NCI-H2081 treated with DMSO at 0.1 percent for 48 hours (cell line): ENCODE results near the gene VIT.

ENCODE experiments used
- DNase-seq: peaks from one replicate; lab custom pipeline; 2025; lab: John Stamatoyannopoulos, UW

Gene VIT

DNA sequence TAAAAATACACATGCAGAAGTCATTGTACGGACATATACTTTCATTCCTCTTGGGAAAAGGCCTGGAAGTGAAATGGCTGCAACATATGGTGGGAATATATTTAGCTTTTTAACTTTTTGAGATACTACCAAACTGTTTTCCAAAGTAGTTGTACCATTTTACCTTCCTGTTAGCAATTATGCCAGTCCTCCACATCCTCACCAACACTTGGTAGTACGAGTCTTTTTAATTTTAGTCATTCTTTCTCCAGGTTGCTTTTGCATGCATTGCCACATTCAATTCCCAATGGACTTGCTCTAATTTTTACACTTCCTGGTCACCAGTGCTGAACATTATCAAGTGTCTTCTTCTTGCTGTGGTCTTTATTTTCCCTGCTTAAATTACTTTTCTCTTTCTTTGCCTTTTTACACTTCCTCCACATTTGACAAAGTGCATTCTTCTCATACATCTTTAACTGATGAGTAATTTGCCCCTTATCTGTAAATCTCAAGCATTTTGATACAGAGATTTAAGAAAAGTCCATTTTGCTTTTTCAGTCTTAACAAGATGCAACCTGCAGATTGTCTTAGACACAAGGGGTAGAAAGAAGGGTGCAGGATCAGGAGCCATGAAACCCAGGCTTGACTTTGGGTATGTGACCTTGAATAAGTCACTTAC is 14.5 kb downstream of the VIT start:
- no peak for DNase-seq

DNA sequence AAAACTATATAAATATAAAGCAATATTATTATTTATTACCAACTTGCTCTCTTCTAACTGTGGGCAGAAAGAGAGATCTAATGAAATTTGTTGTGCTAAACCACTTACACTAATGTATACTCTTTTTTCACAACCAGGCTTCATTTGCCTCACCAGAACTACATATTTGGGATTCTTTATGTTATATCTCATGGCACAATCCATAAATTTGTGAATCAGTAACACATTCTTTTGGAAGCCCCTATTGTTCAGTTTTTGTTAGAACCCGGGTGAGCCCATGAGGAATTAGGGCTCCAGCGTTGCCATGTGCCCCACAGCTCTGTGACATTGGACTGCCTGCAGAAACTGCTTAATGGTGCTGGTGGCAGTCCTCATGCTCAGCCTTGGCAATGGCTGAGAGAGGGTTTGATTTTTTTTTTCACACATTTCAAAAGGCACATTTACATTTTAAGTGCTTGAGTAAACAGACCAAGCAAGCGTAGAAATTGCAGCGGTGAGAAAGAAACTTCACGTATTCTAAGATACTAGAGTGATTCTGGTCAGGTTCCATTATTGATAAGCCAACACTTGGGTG is 15.3 kb downstream of the VIT start:
- no peak for DNase-seq

DNA sequence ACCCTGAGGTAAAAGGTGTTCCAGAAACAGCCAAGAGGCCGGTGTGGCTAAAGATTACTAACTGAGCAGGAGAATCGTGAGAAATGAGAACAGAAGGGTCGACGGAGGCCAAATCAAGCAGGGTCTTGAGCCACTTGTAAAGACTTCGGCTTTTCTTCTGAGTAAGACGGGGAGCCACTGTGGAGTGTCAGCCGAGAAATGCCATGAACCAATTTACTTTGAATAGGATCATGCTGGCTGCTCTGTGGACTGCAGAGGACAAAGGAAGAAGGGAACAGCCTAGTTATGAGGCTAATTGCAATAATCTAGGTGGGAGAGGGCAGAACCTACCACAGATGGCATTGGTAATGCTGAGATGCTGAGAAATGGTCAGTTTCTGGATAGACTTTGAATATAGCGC is 16.8 kb downstream of the VIT start:
- no peak for DNase-seq

DNA sequence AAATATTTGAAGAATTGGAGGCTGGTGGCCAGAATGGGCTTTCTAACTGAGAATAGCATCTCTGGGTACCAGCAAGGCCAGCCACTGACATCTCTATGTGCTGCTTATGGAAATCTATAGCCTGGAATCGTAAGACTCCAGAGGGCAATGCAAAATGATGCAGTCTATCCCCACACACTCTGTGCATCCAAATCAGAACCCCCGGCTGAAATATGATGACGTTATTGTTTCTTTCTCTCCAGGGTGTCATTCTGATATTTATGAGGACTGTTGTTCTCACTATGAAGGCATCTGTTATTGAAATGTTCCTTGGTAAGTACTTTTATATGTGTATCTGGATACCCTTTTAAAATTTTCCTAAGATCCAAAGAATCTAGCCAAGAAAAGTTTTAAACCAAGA is 19.6 kb downstream of the VIT start:
- DNase-seq = no peak

DNA sequence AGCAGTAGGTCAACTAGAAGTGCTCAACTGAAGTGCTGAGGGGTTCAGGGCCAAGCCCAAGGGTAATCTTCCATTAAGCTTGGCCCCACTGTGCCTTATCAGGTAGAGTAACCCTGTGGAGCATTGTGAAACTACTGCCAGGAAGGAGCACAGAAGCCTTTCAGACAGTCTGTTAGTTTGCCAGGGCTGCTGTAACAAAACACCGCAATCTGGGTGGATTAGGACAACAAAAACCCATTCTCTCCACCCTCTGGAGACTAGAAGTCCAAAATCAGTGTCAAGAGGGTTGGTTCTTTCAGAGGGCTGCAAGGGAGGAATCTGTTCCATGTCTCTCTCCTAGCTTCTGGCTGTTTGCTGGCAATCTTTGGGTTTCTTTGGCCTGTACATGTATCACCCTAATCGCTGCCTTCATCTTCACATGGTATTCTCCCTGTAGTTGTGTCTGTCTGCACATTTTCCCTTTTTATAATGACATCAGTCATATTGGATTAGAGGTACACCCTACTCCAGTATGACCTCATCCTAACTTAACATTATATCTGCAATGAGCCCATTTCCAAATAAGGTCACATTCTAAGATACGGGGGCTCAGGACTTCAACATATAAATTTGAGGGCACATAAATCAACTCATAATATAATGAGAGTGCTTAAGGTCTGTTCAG is 21.2 kb downstream of the VIT start:
- no peak for DNase-seq

DNA sequence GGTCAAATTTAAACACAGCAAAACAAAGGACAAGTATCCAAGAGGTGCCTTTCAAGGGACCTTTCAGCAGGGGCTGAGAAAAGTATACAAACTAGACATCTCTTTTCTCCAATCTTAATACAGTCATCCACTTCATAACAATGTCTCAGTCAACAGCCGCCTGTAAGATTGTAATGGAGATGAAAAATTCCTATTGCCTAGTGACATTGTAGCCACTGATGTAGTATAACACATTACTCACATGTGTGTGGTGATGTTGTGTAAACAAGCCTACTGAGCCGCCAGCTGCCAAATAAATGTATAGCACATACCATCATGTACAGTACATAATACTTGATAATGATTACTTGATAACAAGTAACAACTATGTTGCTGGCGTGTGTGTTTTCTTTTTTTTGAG is 31.0 kb downstream of the VIT start:
- DNase-seq = no peak

DNA sequence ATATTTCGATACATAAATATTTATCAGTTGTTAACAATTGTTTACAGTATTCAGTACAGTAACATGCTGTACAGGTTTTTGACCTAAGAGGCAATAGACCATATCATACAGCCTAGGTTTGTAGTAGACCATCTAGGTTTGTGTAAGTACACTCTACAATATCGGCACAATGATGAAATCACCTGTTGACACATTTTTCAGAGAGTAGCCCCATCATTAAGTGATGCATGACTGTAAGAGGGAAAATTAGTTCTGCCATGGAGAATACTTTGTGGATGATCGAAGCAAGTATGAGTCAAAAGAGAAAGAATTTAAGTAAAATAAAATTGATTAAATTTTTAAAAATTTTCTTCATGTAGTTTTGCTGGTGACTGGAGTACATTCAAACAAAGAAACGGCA is 32.6 kb downstream of the VIT start:
- DNase-seq = no peak

DNA sequence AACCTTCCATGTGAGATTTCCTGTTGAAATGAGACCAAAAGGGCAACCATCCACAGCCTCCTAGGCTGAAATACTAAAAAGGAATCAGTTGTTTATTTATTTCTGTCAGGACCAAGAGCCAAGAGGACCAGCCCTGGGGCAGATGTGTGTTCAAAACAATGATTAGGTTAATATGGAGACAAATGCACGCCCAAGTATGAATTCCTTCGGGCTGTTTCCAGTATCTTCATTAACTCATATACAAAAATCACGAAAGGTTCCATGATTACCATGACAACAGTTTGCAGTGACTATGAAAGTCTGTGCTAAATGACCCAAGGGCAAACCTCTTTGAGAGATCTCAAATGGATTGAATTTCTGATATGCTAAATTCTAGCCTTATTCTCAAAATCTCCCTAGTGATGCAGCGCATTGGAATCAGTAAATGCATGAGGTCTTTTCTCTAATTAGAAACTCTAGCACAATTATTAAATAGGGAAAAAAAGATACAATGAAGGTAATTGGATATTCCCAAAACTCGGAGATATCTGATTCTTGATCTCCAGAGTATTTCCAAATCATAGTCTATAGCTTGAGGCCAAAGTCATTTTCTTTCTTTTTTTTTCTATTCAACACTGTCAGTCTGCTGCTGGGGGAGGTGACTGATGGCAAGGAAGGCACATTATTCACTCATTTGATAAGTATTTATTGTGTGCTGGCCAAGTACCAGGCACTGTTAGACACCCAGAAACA is 35.6 kb downstream of the VIT start:
- DNase-seq = no peak

DNA sequence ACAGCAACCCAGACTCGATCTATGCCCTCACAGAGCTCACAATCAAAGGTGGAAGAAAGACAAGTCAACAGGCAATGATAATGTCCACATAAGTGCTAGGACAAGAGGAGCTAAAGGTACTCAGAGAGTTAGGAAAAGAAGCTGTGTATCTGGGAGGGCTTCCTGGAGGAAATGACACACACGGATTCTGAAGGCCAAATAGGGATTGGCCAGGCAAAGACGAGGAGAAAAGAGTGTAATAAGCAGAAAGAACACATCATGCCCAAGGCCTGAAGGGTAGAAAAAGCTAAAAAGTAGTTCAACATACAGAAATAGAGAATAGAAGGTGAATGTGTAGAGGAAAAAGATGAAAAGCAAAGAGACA is 36.1 kb downstream of the VIT start:
- no peak for DNase-seq

DNA sequence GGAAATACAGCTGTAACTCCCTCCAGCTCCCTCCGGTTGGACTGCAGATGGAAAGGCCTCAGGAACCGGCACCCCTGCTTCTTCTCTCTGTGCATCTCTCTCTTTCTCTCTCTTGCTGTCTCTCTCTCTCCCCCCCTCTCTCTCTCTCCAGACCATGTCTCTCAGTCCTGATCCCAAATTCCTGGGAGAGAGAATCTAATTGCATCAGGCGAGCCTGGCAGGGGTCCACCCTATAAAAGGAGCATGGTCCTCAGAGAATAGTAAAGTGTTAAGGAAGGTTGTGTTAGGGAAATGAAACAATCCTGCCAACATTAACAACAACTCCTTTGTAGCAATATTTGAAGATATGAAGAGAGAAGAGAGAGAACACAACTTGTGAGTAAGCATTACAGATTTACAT is 36.7 kb downstream of the VIT start:
- DNase-seq = no peak

DNA sequence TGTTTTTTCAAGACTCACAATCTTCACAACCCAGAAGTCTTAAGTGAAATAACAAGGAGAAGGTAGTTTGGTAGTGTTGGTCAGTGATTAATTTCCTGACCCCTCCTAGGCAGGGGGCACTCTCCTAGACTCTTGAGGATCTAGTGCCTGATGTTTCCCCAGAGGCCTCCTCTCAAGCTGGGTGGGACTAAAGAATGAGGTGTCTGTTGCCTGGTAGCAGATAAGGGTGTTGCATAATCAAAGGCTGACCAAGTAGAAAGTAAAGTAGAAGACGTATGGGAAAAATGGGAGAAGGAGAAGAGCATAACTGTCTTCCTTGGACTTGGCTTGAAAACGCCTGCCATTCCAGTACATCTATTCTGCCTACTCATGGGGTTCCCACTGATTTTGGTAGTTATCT is 37.8 kb downstream of the VIT start:
- no peak for DNase-seq

DNA sequence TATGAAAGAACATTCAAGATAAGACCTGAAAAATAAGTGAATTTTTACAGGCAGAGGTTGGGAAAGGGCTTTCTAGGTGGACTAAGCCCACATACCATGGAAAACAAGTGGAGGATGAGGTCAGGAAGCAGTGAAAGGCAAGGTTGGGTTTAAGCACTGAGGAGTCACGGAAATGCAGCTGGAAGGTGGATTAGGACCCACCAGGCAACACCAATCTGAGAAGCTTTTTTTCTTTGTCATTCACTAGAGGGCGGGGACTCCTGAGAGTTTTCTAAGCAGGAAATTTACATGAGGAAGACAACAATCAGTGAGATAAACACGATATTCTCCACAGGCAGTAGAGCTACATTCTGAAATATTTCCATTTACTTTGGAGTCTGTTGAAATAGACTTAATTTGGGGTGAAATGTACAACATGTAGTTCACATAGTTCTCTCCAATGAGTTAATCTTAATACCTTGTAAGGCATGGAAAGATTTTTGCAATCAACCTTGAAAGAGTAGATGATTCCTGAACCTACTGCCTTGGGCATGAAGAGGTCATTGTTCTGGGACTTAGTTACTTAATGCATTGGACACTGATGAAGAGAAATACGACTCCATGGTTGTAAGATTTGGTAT is 40.7 kb downstream of the VIT start:
- no peak for DNase-seq

DNA sequence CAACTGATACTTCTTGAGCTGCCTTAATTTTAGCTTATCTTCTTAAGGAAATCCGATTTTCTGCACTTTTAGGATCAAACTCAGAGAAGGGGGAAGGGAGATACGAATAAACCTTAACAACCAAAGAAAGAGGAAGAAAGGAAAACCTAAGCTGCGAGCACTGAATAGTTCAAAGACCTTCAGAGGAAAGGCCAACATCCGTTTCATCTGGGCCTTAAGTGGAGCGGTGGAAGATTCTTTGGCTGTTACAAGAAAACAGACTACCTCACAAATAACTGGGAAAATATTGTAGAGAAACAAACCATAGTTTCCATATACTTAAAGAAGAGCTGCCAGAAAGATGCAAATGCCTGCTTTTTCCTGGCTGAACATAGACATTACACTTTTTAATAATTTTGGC is 43.6 kb downstream of the VIT start:
- no peak for DNase-seq

DNA sequence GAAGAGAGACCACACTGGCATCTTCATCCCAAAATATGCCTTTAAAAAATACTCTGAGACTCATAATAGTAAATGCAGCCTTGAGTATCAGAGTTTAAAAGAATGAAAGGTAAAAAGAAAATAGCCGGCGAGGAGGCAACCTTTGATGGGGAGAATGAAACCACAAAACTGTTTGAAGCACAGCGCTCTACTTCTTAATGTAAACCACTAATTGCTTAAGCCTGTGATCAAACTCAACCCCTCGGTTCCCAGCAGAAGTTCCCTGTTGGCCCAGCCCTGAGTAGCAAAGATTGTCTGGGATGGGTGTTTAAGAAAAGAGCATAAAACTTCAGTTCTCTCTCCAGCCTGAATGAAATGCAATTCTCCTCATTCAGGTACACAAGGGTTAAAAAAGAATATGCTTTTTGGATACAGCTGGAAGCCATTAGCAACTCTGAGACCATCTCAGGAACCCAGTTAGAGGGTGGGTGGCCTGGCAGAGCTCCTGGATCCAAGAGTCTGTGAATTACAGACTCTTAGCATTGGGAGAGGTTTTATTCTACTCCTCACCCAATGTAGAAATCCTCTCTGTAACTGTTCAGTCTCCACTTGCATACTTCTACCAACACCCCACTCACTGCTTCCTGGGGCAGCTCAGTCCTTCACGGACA is 44.8 kb downstream of the VIT start:
- DNase-seq = no peak

DNA sequence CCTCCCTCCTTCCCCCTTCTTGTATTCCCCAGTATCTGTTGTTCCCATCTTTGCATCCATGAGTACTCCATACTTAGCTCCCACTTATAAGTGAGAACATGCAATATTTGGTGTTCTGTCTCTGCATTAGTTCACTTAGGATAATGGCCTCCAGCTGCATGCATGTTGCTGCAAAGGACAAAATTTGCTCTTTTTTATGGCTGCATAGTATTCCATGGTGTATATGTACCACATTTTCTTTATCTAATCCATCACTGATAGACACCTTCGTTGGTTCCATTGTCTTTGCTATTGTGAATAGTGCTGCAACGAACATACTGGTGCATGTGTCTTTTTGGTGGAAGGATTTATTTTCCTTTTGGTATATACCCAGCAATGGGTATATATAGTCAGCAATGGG is 47.4 kb downstream of the VIT start:
- DNase-seq = no peak

DNA sequence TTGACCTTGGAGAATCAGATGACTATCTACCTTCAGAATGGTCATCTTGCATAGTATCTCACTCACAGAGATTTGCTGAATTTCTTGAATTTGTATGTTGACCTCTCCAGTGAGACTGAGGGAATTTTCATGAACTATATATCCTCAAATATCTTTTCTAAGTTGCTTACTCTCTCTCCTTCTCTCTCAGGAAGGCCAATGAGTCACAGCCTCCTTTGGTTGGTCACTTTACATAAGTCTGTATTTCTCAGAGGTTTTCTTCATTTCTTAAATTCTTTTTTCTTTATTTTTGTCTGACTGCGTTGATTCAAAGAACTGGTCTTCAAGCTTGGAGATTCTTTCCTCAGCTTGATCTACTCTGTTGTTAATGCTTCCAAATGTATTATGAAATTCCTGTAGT is 51.7 kb downstream of the VIT start:
- no peak for DNase-seq

DNA sequence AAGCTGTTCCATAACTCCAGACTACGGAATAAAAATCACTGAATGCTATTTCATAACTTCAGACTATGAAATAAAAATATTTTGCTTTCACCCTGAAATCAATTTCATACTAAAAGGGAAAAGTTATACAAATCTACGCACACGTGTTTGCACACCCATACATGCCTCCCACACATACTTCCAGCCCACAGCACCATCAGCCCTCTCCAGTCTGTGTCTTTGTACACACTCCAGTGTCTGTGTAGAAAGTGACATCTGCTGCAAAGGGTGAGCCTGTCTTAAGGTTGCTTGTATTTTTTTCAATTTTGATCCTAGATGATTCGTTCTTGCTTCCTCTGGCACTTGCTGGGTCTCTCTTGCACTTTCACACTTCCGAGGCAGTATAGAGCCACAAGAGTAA is 53.6 kb downstream of the VIT start:
- DNase-seq = no peak

DNA sequence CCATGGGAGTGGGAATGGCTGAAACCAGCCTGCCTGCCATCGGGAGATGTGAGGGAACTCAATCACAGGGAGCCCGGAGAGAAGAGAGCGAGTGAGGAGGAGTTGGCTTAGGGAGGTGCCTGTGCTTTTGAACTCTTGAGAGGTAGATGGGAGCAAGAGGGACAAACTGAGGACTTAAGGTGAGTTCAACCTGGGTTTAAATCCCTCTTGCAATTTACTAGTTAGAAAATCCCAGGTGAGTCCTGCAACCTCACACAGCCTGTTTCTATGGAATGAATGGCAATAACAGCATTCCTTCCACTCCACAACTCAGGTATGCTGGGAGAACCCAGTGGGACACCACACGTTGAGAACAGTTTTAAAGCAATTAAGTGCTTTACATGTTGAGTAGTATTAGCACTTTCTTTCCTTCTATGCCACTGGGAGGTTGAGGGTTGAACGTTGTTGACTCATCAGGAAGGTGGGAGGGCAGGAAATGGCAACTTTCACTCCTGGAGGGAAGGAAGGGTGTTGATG is 57.3 kb downstream of the VIT start:
- no peak for DNase-seq

DNA sequence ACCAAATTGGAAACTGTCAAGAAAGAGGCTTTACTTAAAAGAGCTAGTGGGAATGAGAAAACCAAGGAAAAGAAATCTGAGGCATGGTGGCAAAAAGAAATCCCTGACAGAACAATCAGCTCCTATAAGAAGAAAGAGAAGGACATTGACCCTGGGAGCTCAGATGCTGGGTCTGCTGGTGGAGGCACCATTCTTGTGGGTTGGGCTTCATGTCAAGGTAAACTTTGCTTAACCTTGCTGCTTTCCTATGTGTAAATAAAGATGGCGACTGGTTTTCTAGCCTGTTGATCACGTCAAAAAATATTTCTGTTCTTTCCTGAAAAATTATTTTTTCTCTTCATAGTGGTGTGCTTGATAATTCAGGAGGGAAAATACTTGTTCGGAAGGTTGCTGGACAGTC is 58.1 kb downstream of the VIT start:
- no peak for DNase-seq

DNA sequence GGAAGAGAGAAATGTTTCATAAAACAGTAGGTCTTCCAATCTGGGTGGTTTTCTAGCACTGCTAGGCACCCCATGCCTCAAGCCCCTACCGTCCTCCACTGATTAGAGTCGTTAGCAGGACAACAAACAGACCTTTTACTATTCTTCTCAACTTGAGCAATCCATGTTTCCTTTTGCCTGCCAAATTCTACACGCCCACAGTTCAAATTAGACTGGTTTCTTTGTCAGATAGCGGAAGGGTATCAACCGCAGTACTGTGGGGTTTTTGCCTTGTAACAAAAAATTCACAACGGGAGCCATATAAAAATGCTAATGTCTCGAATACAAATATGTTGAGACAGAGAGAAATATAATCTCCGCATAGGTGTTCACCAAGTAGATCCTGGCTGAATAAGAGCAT is 59.9 kb downstream of the VIT start:
- no peak for DNase-seq

DNA sequence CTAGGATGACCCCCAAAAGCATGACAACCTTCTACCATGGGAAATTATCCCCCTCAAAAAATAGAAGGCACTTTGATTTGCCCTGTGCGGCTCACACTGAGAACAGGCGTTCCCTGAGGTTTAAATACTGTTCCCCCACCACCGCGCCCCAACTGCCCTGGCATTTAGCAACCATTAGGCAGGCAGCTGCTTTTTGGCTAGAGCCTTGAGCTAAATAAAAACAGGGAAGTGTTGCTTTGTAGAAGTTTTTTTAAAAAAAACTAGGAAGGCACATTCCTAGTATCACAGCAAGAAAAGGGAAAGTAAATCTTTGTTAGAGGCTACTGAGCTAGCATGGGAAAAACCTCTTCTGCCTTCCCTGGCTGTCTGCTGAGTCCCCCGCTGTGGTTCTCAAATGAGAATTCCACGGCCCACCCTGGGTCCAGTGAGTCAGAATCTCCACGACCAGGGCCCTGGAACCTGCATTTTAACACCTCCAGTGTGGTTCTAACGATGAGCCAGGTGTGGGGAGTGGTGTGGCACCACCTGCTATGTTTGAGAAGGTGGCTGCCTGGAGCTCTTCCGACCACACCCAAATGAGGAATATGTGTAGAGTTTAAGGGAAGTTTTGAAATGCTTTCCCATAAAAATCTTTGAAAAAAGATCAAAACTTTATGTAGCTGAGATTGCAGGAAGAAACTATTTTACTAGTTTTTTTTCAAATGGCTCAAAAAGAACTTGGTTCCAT is 66.4 kb downstream of the VIT start:
- DNase-seq = no peak
